Hepatocyte (in vitro differentiated cells): ENCODE measurements around the gene PNKP. TPM values are rescaled to one million over a fixed set of nuclear protein-coding genes. Genes with fewer than 3 reads are reported as not detected.

ENCODE experiments used
- DNase-seq: peaks from one replicate; pipeline ENCODE4 v3.0.0-alpha.2; 2016; ENCODE audit warnings: low spot score
- H2AFZ ChIP-seq: fragments of 200-600 bp; sonication (generic); 2 replicates; pipeline ENCODE4 v1.6.0; 2016; ENCODE audit warnings: antibody characterized with exemption, mild to moderate bottlenecking
- H3K27ac ChIP-seq: fragments of 200-600 bp; sonication (generic); 2 replicates; pipeline ENCODE4 v1.5.1; 2016; ENCODE audit warnings: mild to moderate bottlenecking
- H3K27me3 ChIP-seq: fragments of 200-600 bp; sonication (generic); 2 replicates; pipeline ENCODE4 v1.6.1; 2016
- H3K36me3 ChIP-seq: fragments of 200-600 bp; sonication (generic); replicated peaks from 2 replicates; pipeline ENCODE4 v1.5.1; 2016; ENCODE audit warnings: low read depth; ENCODE audit not compliant: insufficient read depth
- H3K4me1 ChIP-seq: fragments of 200-600 bp; sonication (generic); 2 replicates; pipeline ENCODE4 v1.5.1; 2016; ENCODE audit warnings: mild to moderate bottlenecking, moderate library complexity; ENCODE audit not compliant: insufficient read depth
- H3K4me2 ChIP-seq: fragments of 200-600 bp; sonication (generic); 2 replicates; pipeline ENCODE4 v1.6.0; 2016
- H3K4me3 ChIP-seq: fragments of 200-600 bp; sonication (generic); 2 replicates; pipeline ENCODE4 v1.5.1; 2016; ENCODE audit warnings: mild to moderate bottlenecking
- H3K79me2 ChIP-seq: fragments of 200-600 bp; sonication (generic); 2 replicates; pipeline ENCODE4 v1.6.0; 2017; ENCODE audit warnings: mild to moderate bottlenecking
- H3K9me2 ChIP-seq: fragments of 200-600 bp; sonication (generic); replicated peaks from 2 replicates; pipeline ENCODE4 v1.6.0; 2017; ENCODE audit warnings: mild to moderate bottlenecking; ENCODE audit not compliant: insufficient read depth
- H3K9me3 ChIP-seq: fragments of 200-600 bp; sonication (generic); 2 replicates; pipeline ENCODE4 v1.5.1; 2016; ENCODE audit warnings: low read depth, mild to moderate bottlenecking
- H4K20me1 ChIP-seq: fragments of 200-600 bp; sonication (generic); 2 replicates; pipeline ENCODE4 v1.6.0; 2016; ENCODE audit warnings: mild to moderate bottlenecking; ENCODE audit not compliant: insufficient read depth, poor library complexity, severe bottlenecking
- CTCF ChIP-seq: fragments of 200-600 bp; sonication (generic); IDR thresholded peaks from 2 replicates; pipeline ENCODE4 v1.5.1; 2016; ENCODE audit warnings: antibody characterized with exemption, mild to moderate bottlenecking; ENCODE audit not compliant: poor library complexity
- EZH2 ChIP-seq: fragments of 200-600 bp; sonication (generic); IDR thresholded peaks from 2 replicates; pipeline ENCODE4 v1.6.1; 2016; ENCODE audit warnings: antibody characterized with exemption, mild to moderate bottlenecking, borderline replicate concordance
- EZH2phosphoT487 ChIP-seq: fragments of 200-600 bp; sonication (generic); IDR thresholded peaks from one replicate; pipeline ENCODE4 v1.6.1; 2018; ENCODE audit warnings: antibody characterized with exemption, mild to moderate bottlenecking, low read depth, moderate library complexity; ENCODE audit not compliant: unreplicated experiment, severe bottlenecking
- WGBS: methylation state at CpG from one replicate; pipeline ENCODE4 v1.1.6; 2016; ENCODE audit warnings: low lambda C conversion rate; ENCODE audit errors: missing lambda C conversion rate; 5-methylcytosine and 5-hydroxymethylcytosine counted together
- polyA plus RNA-seq: library from polyadenylated mRNA; unstranded; fragments of >200 nt; fragmentation: Nextera tagmentation; extraction: Ambion mirVana; gene quantifications from 2 replicates; pipeline ENCODE4 v1.2.1, GENCODE V29; 2016
- total RNA-seq: library from RNA; depleted of rRNA; stranded (reverse); fragments of >200 nt; gene quantifications from 2 replicates; pipeline ENCODE4 v1.2.3, GENCODE V29; 2014

PNKP gene
- total and polyA plus RNA-seq, 2 experiments from 2014 or later = 27.0 to 68.6 TPM

- Histone ChIP-seq H3K4me1 (peaks cover 12% of the 10 kb centered on the region), H3K36me3 (peaks cover 5% of the 10 kb centered on the region), H4K20me1 (peaks cover 41% of the 10 kb centered on the region), H3K27me3 (no peaks in the 10 kb centered on the region), H2AFZ (peak within 1 kb of the TSS; percentile 64), H3K79me2 (peaks cover 62% of the 10 kb centered on the region), H3K9me2 (no peaks in the 10 kb centered on the region), H3K9me3 (no peaks in the 10 kb centered on the region), H3K4me2 (peak within 1 kb of the TSS; percentile 99), H3K4me3 (peak within 1 kb of the TSS; percentile 66), H3K27ac (peak within 1 kb of the TSS; percentile 100)
- TF ChIP-seq EZH2 = no peak
- no peak for TF ChIP-seq EZH2phosphoT487
- TF ChIP-seq CTCF = no peak
- peak; percentile 97 for DNase-seq
- 2% methylated on average over 42 of the region's 98 CpGs for WGBS
Observed at GRCh38 chr19:49850487-49851342, 16.7 kb downstream of the PNKP start, which contains the start of gene PTOV1. TSS of gene PTOV1 (plus strand) at chr19:49851159.

- 65% methylated on average over 12 of the region's 12 CpGs for WGBS
- peaks cover 36% of the 10 kb centered on the region for H4K20me1 ChIP-seq
- peak overlapping the region; percentile 100 for H3K27ac ChIP-seq
- H3K27me3 ChIP-seq = no peaks in the 10 kb centered on the region
- H3K9me2 ChIP-seq = no peaks in the 10 kb centered on the region
- peaks cover 57% of the 10 kb centered on the region for H3K79me2 ChIP-seq
- TF ChIP-seq EZH2phosphoT487 (no peak), CTCF (no peak), EZH2 (no peak)
- peaks cover 2% of the 10 kb centered on the region for H3K36me3 ChIP-seq
- no peak for DNase-seq
- H3K4me2 ChIP-seq = peak overlapping the region; percentile 99
- H2AFZ ChIP-seq = peak overlapping the region; percentile 10
- peaks cover 12% of the 10 kb centered on the region for H3K4me1 ChIP-seq
- no peak overlapping the region for H3K4me3 ChIP-seq
- no peaks in the 10 kb centered on the region for H3K9me3 ChIP-seq
Observed at GRCh38 chr19:49850221-49850486, 17.2 kb downstream of the PNKP start.

- 93% methylated on average over 15 of the region's 15 CpGs for WGBS
- peaks cover 12% of the 10 kb centered on the region for H3K4me1 ChIP-seq
- no peak overlapping the region for H3K4me3 ChIP-seq
Observed at GRCh38 chr19:49849433-49850220, 17.7 kb downstream of the PNKP start.

More at GRCh38 chr19:49849433-49850220, 17.7 kb downstream of the PNKP start:
- TF ChIP-seq CTCF (no peak), EZH2 (no peak), EZH2phosphoT487 (no peak)
- no peak overlapping the region for H2AFZ ChIP-seq
- peaks cover 30% of the 10 kb centered on the region for H4K20me1 ChIP-seq
- no peaks in the 10 kb centered on the region for H3K9me2 ChIP-seq
- no peak for DNase-seq
- no peaks in the 10 kb centered on the region for H3K36me3 ChIP-seq
- H3K27ac ChIP-seq = peak overlapping the region; percentile 100
- peaks cover 51% of the 10 kb centered on the region for H3K79me2 ChIP-seq
- no peaks in the 10 kb centered on the region for H3K9me3 ChIP-seq
- H3K27me3 ChIP-seq = no peaks in the 10 kb centered on the region
- H3K4me2 ChIP-seq = peak overlapping the region; percentile 99
